ENCODE results near the gene COG6.

- no peak for TF ChIP-seq CTCF (IDR thresholded peaks at IDR 0.05)
- no peak for TF ChIP-seq POLR2A (IDR thresholded peaks at IDR 0.05)
These were observed 8.5 kb downstream of the COG6 start for GRCh38 chr13:39663958-39664357.
